GM19467 (cell line): ENCODE results near the gene OXGR1.
"Not testable (repeated sequence)": the region's sequence is repeated elsewhere in the genome, so short reads cannot be mapped to it uniquely, and the experiment has no call there.

Experiments
- ATAC-seq: cut with Tn5 transposase; IDR thresholded peaks from one replicate; pipeline ENCODE4 v1.9.1; 2021; ENCODE audit warnings: mild to moderate bottlenecking, moderate library complexity; ENCODE audit not compliant: unreplicated experiment

OXGR1 gene

DNA sequence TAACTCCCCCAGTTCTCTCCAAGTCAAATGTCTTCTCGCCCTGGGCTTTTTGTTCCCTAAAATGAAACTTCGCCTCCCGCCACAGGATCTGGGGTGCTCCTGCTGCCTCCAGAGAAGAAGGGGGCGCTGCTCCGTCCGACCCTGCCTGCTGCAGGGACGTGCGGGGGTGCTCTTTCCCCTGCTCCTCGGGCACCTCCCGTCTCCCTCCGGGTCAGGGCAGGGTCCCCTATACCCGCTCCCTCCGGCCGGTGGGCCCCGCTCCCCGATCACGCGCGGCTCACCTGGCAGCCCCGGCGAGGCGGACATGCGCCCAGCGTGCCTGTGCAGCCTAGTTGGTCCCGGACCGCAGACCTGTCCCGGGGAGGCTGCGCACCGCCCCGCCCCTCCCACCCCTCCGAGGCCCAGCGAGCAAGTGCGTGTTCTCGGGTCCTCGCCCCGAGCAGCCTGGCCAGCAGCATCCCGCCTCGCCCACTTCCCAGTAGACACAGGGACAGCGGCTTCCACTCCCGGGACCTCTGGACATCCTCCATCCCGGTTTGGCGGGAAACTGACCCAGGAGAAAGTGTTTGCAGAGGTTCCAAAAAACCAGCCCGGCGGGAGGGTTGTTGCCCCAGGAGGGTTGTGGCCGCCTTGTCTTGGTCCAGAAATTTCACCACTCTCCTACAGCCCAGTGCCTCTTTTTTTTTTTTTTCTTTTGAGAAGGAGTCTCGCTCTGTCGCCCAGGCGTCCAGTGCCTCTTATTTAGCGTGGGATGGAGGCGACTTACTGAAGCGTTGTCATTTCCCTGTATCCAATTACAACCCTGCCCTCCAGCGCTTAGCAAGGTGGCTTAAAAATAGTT, at the start of gene OXGR1:
TSS of gene OXGR1 (minus strand) at position 460 of the 841 bp plus-strand sequence. CDS start 6,717 bp downstream, outside the sequence.
- ATAC-seq = no peak

DNA sequence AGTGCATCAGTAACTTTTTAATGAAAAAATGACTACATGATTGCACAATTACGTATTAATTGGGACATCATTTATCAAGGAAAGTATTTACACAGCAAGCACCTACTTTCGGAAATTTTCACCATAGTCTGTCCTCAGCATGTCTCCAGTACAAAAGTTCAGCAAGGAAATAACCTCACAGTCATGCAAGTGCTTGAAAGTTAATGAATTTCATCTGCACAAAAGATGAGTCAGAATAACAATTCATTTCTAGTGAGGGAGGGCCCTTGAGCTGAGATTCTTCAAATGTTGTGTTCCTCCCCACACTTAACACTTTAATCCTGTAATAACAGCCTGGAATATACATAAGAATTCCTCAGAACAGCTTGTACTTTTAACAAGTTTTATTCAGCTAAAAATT, 49.0 kb upstream of the OXGR1 start:
- no peak for ATAC-seq

DNA sequence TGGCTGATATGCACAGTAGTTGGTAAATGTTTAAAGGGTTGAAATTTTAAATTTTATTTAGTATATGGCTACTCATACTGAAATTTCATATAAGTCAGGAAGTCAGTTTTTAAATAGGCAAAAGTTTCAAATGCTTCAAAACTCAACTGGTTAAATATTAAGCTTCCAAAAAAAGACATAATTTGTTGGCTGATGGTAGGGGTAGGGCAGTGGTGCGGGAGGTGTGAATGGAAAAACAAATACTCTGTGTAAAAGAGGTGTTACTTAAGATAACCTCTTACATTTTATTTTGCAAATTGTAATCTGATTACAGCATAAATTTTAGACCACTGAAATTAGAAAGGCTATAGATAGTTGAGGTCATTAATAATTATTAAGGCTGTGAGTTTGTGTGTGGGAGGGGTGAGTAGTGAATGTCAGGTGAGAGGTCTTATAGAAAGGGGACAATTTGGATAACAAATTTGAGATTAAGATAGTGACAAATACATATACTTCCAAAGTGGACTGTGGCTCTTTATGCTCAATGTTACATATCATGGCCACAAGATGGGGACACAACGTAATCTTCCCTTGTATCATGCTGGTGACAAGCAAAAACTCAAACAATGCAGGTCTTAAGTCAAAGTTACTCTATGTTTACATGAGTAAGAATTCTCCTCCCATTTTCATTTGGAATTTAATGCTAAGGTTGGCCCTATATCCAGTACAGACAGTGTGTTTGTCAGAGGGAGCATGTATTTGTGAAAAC, 36.6 kb upstream of the OXGR1 start:
- ATAC-seq = peak; percentile 42

DNA sequence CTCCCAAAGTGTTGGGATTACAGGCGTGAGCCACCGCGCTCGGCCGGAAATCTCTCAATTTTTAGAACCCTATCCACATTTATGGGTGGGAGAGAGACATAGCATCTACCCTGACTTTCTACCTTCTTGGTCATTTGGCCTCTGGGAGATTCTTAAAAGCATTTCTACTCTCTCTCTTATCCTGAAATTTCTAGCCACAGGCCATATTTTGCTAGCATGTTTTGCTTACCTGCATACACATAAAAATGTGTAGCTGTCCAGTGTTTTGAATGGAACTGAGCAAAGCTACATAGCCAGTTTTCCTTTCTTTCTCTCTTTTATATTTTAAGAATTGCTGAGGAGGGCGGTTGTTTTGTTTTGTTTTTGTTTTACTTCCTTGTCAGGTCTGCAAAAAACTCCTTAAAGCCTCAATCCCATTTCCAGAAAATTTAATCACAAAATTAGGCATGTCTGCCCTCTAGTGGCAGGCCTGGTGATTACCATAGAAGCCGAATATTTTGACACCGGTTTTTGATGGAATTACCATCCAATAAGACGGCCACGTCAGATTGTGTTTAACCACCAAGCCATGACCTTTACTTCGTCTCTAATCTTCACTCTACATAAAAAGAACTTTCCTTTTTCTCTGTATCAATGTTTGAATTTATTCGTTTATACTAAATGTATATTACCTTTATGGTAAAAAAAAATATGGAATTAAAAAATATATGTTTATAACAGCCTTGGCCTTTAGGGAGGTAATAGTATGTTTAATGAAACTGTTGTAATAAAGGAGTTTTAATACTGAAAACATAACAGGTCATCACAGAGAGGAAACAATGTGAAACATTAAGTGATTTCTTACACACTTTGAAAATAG, 34.4 kb upstream of the OXGR1 start:
- ATAC-seq = no peak

DNA sequence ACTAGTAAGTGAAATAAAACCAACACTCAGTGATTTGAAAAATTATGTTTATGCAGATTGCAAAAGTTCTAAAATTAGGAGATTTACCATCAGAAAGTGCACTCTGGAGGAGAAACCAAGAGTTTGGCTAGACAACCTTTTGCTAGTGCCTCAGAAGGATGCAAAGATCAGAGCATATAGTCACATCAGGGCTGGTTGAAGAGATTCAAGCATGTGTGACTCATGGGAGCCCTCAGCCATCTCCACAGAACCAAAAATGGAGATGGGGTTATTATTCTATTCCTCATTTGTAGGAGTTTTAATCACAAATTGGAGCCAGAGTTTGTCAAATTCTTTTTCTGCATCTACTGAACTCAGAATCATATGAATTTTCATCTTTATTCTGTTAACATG, 32.9 kb upstream of the OXGR1 start:
- no peak for ATAC-seq

DNA sequence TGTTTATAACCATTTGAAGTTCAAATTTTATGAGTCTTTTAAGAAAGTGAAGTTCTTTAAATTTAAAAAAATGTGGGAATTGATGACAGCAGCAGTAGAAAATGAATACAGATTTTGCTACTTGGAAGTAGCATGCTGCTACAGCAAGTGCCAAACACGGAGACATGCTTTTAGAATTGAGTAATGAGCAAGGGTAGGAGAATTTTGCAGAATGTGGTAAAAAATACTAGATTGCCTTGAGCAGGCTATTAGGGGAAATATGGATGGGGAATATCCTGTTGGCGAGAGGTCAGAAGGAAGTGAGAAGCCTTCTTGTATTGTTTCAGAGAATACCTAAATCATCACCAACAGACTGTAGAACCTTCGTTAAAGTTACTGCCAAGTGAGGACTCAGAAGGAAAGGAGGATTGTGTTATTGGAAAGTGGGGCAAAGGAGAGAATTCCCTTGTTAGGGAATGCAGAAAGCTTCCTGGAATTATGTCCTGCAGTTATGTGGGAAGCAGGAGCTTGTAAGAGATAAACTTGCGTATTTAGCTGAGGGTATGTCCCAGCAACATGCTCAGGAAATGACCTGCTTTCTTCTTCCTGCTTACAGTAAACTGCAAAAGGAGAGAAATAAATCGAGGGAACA, 32.4 kb upstream of the OXGR1 start:
- no peak for ATAC-seq

DNA sequence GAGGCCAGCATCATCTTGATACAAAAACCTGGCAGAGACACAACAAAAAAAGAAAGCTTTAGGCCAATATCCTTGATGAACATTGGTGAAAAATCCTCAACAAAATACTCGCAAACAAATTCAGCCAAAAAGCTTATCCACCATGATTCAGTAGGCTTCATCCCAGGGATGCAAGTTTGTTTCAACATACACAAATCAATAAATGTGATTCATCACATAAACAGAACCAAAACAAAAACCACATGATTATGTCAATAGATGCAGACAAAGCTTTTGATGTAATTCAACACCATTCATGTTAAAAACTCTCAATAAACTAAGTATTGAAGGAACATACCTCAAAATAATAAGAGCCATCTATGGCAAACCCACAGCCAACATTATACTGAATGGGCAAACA, 29.5 kb upstream of the OXGR1 start:
- ATAC-seq = not testable (repeated sequence)

DNA sequence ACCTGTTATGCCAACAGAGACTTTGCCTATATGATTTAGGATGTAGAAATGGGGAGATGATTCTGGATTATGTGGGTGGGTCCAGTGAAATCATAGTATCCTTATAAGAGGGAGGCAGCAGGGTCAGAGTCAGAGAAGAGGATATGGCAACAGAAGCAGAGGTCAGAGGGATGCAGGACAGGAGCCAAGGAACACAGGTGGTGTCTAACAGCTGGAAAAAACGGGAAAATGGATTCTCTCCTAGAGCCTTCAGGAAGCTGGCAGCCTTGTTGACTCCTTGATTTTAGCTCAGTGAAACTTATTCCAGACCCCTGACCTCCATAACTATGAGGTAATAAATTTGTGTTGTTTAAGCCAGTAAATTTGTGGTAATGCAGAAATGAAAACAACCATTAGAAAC, 28.8 kb upstream of the OXGR1 start:
- no peak for ATAC-seq

DNA sequence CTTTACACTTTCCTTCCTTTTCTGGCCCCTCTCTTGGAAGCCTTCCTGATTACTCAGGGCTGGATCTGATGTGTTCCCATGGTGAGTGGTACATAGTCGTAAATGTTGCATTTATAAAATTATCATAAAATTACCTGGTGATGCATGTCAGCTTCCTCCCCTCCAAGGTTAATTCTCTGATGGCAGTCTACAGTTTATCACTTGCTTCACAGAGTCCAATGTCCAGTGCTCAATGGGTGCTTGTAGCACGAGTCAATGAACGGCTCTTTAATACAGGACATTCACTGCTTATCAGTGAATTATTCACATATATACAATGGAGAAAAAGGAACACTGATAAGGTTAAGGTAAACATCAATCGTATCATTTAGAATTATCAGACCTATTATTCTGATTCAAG, 27.0 kb upstream of the OXGR1 start:
- ATAC-seq = no peak

DNA sequence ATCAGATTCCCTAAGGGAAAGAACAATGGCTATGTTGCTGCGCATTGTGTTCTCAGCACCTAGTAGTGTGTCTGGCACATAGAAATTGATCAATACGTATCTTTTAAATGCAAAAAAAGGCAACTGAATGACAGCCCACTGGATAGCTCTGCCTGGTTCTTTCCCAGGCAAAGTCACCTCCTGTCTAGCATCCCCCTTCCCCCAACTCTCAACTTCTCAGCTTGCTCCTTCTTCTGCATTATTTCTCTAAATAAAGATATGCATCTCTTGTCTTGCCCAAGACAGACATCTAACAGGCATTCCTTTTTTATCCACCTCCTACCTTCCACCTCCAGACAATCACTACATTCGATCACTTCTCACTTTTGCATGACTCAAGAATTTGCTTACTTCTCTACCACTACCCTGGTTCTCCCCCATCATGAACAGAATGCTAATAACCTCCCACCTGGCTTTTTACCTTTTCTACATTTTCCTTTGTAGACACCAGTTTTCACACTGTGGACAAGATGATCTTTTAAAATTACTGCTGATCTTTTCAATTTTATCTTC, 26.5 kb upstream of the OXGR1 start:
- no peak for ATAC-seq

DNA sequence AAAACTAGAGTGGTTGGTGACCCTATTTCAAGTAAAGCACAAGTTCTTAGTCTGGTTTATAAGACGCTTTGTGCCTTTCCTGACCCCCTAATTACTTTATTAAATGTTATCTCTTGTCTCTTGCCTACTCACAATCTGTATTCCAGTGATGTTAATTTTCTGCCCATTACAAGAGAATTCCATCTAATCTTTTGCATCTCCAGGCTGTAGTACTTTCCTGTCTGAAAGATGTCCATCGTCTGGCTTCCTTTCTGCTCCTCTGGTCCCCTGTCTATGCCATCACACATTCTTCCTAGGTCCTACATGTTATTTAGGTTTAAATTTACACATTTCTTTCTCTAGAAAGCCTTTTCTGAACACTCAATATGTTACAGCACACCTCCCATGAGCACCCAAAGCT, 25.9 kb upstream of the OXGR1 start:
- no peak for ATAC-seq

DNA sequence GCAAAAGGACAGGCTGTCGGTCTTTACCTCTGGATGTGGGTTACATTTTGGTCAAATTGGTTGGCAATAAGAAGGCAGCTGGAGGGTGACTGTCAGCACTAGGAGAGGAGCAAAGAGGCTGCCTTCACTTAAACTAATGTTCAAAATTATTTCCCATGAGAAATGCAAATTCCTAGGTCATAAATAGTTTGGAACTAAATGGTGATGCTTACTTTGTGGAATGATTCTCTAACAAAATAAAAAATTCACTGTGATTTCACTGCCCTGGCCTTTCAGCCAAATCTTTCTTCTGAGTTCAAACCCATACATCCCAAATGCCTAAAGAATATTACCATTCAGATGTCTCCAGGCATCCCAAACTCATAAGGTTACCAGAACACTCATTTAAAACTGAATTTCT, 25.0 kb upstream of the OXGR1 start:
- no peak for ATAC-seq

DNA sequence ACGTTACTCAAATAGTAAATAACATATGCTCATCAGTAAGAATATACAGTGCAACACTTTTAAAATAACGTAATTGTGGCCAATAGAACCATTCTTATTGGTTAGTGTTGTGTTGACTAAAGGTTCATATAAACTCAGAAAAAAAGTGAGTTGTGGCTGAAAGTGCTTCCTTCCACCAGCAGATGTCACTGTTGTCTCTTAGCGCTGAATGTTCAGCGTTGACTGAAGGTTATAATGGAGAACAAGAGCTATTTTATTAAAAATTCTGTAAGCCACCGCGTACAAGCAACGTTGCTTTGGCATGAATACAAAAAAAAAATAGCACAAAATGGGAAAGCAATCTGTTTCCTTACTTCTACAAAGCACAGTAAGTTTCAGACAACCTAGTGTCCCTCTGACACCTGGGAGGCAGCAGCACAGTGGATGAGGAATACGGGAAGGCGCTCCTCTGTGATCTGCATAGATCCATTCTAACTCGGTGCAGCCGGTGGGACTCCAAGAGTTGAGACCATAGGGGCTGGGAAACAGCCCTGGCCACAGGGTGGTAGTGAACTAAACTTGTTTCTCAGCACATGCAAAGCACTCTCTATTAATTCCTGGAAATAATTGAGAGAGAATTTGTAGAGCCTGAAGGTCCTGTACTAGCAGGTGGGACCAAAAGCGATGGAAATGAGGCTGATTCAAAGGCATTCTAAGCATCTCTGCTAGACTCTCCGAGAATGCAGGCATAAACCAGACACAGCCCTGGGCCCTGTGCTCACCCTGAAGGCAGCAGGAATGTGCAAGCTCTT, 23.9 kb upstream of the OXGR1 start:
- peak; percentile 84 for ATAC-seq

DNA sequence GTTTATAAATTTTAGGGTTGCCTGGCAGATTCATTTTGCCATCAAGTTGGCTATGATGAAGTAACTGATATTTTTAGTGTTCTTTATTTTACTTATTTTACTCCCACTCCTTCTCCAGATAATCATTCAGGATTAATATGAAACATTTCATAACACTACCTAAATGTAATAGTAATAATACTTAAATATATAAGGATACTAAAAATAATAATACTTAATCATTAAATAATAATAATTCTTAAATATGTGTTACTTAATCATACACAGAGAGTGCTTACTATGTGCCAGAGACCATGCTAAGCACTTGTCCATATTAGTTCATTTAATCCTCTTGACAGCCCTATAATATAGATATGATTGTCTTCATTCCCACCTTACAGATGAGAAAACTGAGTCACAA, 23.0 kb upstream of the OXGR1 start:
- no peak for ATAC-seq

DNA sequence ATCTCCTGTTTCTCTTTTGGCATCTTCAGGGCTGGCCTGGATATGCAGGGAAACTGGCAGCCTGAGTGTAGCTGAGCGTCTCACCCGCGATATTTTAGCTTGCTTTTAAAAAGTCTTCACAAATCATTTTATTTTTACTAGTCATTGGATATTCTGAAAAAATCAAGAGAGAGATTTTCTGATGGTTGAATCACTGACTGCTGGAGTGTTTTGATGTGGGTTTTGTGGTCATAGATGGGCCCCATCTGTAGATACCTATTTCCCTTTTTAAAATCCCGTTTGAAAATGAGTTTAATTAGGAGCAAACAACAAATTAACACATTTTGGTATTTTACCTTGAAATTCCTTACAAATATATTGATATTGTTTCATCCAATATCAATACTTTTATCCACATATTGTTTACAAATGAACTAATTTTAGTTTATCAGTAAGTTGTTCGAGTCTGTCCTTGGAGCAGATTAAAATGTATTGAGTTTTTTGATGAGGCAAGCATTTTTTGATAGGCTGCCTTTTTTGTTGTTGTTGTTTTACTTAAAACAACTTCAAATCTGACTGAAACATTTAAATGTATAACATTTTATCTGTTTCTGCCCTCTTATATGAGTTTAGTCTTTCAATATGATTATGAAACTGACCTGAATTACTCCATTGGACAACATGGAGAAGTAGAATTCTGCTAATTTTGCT, 21.5 kb upstream of the OXGR1 start:
- ATAC-seq = no peak

DNA sequence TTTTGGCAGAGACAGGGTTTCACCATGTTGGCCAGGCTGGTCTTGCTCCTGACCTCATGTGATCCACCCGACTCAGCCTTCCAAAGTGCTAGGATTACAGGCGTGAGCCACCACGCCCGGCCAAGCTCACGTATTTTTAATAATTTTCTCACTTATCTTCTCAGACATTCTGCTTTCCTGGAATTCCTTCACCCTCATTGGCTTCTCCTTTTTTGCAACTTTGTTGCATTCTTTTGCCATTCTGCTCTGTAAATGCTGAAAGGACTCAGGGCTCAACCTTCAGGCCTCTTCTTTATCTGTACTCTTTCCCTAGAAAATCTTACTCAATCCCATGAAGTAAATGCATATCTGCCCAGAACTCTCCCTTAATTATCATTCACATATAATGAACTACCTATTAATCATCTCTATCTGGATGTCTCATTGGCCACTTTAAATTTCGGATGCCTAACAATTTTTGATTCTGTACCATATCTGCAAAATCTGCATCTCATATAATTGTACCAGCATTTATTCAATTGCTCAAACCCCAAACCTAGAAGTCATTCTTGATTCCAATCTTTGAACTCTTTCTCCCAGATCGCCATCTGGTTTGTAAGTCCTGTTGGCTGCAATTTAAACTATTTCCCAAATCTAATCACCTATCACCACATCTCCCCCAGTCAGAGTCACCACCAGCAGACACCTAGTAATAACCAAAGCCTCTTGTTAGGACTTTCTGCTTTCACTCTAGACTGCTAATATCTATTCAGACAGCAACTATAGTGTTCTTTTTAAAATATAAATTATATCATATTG, 18.2 kb upstream of the OXGR1 start:
- no peak for ATAC-seq

DNA sequence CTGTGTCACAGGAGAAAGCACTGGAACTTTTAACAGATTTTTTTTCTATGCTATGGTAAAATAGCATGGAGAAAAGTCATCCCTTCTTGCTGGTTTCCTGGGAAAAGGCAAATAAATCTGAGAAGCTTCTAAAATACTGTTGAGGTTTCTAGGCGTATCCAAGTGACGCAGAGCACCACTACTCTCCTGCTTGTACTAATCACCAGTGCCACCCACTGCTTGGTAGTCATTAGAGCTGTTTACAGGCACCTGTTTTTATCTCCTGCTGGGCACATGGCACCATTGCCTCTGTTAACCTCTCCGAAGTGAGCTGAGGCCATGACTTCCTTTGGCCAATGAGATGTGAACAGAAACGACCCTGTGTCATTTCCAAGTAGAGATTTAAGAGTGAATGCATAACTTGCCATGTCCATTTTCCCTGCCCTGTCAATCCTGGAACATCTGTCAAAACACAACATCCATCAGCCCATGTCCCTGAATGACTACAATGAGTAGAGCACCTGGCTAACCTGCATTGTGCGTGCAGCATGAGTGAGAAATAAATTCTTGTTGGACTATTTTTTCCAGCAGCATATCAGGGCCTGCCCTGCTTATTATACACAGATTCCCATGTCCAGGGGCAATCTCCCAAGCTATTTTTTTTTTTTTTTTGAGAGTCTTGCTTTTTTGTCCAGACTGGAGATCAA, 17.3 kb upstream of the OXGR1 start:
- ATAC-seq = no peak

DNA sequence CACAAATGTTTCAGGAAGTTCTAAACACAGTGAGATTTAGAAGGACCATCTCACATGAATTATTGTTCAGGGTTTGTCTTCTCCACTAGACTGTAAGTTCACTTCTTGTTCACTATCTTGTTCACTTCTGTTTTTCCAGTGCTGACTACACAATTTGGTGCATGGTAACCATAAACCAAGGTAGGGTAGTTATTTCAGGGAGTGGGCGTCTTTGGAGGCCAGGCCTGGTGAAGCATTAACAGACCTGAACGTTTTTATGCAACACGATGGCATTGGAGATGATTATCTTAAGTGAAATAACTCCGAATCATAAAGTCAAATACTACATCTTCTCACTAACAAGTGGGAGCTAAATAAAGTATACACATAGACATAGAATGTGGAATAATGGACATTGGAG, 14.4 kb upstream of the OXGR1 start:
- ATAC-seq = no peak
